DND-41 (cell line): ENCODE results near the gene BCL7B.

Experiments
- ATAC-seq: fragments of 200-7000 bp; cut with Tn5 transposase; 3 replicates; pipeline ENCODE4 v1.9.1; 2021; ENCODE audit warnings: low read depth; ENCODE audit not compliant: insufficient read depth
- DNase-seq: peaks from one replicate; pipeline ENCODE4 v3.0.0-alpha.2; 2020
- H2AFZ ChIP-seq: 2 replicates; pipeline ENCODE4 v1.6.0; 2012; ENCODE audit warnings: low read depth, low read length
- H3K27ac ChIP-seq: 2 replicates; pipeline ENCODE4 v1.5.1; 2012; ENCODE audit warnings: low read length, inconsistent platforms
- H3K27me3 ChIP-seq: fragments of 200-600 bp; sonication (generic); 2 replicates; pipeline ENCODE4 v1.6.0; 2012; ENCODE audit warnings: low read length, mild to moderate bottlenecking, inconsistent platforms; ENCODE audit not compliant: insufficient read depth, poor library complexity
- H3K36me3 ChIP-seq: 2 replicates; pipeline ENCODE4 v1.5.1; 2012; ENCODE audit warnings: low read length, inconsistent platforms; ENCODE audit not compliant: insufficient read depth
- H3K4me1 ChIP-seq: 2 replicates; pipeline ENCODE4 v1.5.1; 2012; ENCODE audit warnings: mild to moderate bottlenecking, low read length; ENCODE audit not compliant: insufficient read depth
- H3K4me2 ChIP-seq: 2 replicates; pipeline ENCODE4 v1.6.0; 2012; ENCODE audit warnings: mild to moderate bottlenecking, moderate library complexity, low read length, inconsistent platforms; ENCODE audit not compliant: insufficient read depth
- H3K4me3 ChIP-seq, 2 experiments: fragments of 200-600 bp in 1 of 2; shearing (Covaris generic) in 1 of 2; 2 replicates each; pipeline ENCODE4 v1.5.1; 2012 to 2016; ENCODE audit warnings: inconsistent platforms in 2 of 2, low read length in 2 of 2, mild to moderate bottlenecking in 2 of 2, low read depth in 1 of 2, moderate library complexity in 1 of 2
- H3K79me2 ChIP-seq: 2 replicates; pipeline ENCODE4 v1.6.0; 2012; ENCODE audit warnings: low read length, inconsistent platforms; ENCODE audit not compliant: insufficient read depth
- H3K9ac ChIP-seq: 2 replicates; pipeline ENCODE4 v1.6.0; 2012; ENCODE audit warnings: low read depth, mild to moderate bottlenecking, inconsistent platforms, low read length, moderate library complexity
- H3K9me3 ChIP-seq: 2 replicates; pipeline ENCODE4 v1.5.1; 2012; ENCODE audit warnings: low read length, moderate library complexity, mild to moderate bottlenecking, inconsistent platforms; ENCODE audit not compliant: insufficient read depth, severe bottlenecking
- H4K20me1 ChIP-seq: 2 replicates; pipeline ENCODE4 v1.6.0; 2012; ENCODE audit warnings: low read length; ENCODE audit not compliant: insufficient read depth
- EZH2 ChIP-seq: IDR thresholded peaks from 3 replicates; pipeline ENCODE4 v1.6.1; 2012; ENCODE audit warnings: borderline replicate concordance, low read depth, mild to moderate bottlenecking, moderate library complexity, low read length, inconsistent platforms; ENCODE audit not compliant: severe bottlenecking
- TF ChIP-seq, protein P1 (sequence below): IDR thresholded peaks from 2 replicates; pipeline ENCODE4 v1.5.1; 2012; ENCODE audit warnings: borderline replicate concordance, low read length, moderate library complexity, mild to moderate bottlenecking; ENCODE audit not compliant: poor library complexity, severe bottlenecking; ENCODE audit errors: extremely low read depth

BCL7B gene

GRCh38 chr7:73515178-73515577, 42.3 kb downstream of the BCL7B start:
- no peak overlapping the region for H3K27ac ChIP-seq
- H3K9ac ChIP-seq: no peak overlapping the region
- DNase-seq (no peak), ATAC-seq (peak; percentile 51; the same call in 2 of the 3 replicates)
- peaks cover 33% of the 10 kb centered on the region for H3K4me1 ChIP-seq
- H3K79me2 ChIP-seq: peaks cover 98% of the 10 kb centered on the region
- no peaks in the 10 kb centered on the region for H3K9me3 ChIP-seq
- H3K4me3 ChIP-seq: no peak overlapping the region
- peaks cover 94% of the 10 kb centered on the region for H4K20me1 ChIP-seq
- no peaks in the 10 kb centered on the region for H3K27me3 ChIP-seq
- H2AFZ ChIP-seq: no peak overlapping the region
- H3K36me3 ChIP-seq: peaks cover 96% of the 10 kb centered on the region
- H3K4me2 ChIP-seq: peak overlapping the region; percentile 4; the same call in 1 of the 2 replicates
- TF ChIP-seq EZH2: no peak
- TF ChIP-seq, protein P1, sequence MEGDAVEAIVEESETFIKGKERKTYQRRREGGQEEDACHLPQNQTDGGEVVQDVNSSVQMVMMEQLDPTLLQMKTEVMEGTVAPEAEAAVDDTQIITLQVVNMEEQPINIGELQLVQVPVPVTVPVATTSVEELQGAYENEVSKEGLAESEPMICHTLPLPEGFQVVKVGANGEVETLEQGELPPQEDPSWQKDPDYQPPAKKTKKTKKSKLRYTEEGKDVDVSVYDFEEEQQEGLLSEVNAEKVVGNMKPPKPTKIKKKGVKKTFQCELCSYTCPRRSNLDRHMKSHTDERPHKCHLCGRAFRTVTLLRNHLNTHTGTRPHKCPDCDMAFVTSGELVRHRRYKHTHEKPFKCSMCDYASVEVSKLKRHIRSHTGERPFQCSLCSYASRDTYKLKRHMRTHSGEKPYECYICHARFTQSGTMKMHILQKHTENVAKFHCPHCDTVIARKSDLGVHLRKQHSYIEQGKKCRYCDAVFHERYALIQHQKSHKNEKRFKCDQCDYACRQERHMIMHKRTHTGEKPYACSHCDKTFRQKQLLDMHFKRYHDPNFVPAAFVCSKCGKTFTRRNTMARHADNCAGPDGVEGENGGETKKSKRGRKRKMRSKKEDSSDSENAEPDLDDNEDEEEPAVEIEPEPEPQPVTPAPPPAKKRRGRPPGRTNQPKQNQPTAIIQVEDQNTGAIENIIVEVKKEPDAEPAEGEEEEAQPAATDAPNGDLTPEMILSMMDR: no peak

DNA sequence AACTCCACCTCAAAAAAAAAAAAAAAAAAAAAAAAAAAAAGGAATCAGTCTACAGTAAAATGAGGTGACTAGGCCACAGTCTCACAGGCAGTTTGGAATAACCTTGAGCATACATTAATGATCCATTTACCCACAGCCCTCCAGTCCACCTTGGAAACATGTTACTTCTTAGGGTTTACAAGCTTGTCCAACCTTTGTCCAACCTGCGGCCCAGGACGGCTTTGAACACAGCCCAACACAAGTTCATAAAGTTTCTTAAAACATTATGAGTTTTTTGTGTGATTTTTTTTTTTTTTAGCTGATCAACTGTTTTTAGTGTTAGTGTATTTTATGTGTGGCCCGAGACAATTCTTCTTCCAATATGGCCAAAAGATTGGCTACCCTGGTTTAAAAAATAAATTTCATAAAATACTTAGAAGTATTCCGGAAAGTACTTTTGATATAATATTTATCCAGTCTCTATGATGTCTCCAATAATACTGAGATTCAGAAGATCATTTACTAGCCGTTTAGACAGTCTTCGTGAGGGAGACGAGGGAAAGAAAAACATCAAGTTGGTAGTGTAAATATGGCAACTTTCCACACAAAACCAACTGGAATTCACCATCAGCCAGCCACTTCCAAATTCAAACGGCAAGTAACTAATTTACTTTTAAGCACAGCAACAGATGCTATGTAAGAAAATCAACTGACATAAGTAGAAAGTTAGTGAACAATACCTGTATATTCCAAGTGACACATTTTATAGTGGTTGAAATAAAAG, 45.3 kb downstream of the BCL7B start:
- Histone ChIP-seq H3K9me3 (no peaks in the 10 kb centered on the region), H3K4me1 (peaks cover 6% of the 10 kb centered on the region), H2AFZ (no peak overlapping the region), H3K79me2 (peaks cover 99% of the 10 kb centered on the region), H4K20me1 (peaks cover 83% of the 10 kb centered on the region), H3K27me3 (no peaks in the 10 kb centered on the region), H3K4me3 (no peak overlapping the region), H3K9ac (no peak overlapping the region), H3K4me2 (no peak overlapping the region), H3K27ac (no peak overlapping the region), H3K36me3 (peaks cover 98% of the 10 kb centered on the region)
- no peak for DNase-seq
- TF ChIP-seq, protein P1: no peak
- no peak for TF ChIP-seq EZH2
- ATAC-seq: no peak

DNA sequence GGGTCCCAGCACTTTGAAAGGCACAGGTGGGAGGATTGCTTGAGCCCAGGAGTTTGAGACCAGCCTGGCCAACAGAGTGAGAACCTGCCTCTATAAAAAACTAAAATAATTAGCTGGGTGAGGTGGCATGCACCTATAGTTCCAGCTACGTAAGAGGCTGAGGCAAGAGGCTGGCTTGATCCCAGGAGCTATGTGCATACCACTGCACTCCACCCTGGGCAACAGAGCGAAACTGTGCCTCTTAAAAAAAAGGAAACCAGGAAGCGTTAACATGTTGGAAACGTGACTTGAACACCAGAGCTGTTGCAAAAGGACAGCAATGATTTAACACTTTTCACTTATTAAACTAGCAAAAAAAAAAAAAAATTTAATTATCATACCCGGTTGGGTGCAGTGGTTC, 48.0 kb downstream of the BCL7B start:
- no peak for ATAC-seq
- no peak overlapping the region for H3K4me3 ChIP-seq
- H2AFZ ChIP-seq: no peak overlapping the region
- no peaks in the 10 kb centered on the region; the same call in 1 of the 2 replicates for H3K4me1 ChIP-seq
- H3K27ac ChIP-seq: no peak overlapping the region
- H3K36me3 ChIP-seq: peaks cover 95% of the 10 kb centered on the region
- no peak for TF ChIP-seq EZH2
- TF ChIP-seq, protein P1: no peak
- no peaks in the 10 kb centered on the region for H3K27me3 ChIP-seq
- no peak overlapping the region for H3K9ac ChIP-seq
- H4K20me1 ChIP-seq: peaks cover 72% of the 10 kb centered on the region
- no peaks in the 10 kb centered on the region for H3K9me3 ChIP-seq
- no peak overlapping the region for H3K4me2 ChIP-seq
- H3K79me2 ChIP-seq: peaks cover 95% of the 10 kb centered on the region
- no peak for DNase-seq
